Fibroblast of lung (primary cell): ENCODE data around the gene FXYD4. TPM values are rescaled to one million over a fixed set of nuclear protein-coding genes. Genes with fewer than 3 reads are reported as not detected.

Experiments
- DNase-seq, 2 donors: peaks; one replicate each; pipeline versions ENCODE4 v3.0.0 to v3.0.0-alpha.2; 2010; ENCODE audit warnings: low read depth in 2 of 2
- H2AFZ ChIP-seq: 2 replicates; pipeline ENCODE4 v1.5.1; 2012; ENCODE audit warnings: low read length, control low read depth, inconsistent platforms
- H3K27ac ChIP-seq: 2 replicates; pipeline ENCODE4 v1.5.1; 2011; ENCODE audit warnings: low read length, control low read depth; ENCODE audit not compliant: insufficient read depth
- H3K27me3 ChIP-seq: 2 replicates; pipeline ENCODE4 v1.5.1; 2011; ENCODE audit warnings: mild to moderate bottlenecking, low read length; ENCODE audit not compliant: control insufficient read depth, insufficient read depth
- H3K36me3 ChIP-seq: 2 replicates; pipeline ENCODE4 v1.5.1; 2011; ENCODE audit warnings: low read length; ENCODE audit not compliant: control insufficient read depth, insufficient read depth
- H3K4me1 ChIP-seq: 2 replicates; pipeline ENCODE4 v1.5.1; 2011; ENCODE audit warnings: low read length; ENCODE audit not compliant: control insufficient read depth, insufficient read depth; ENCODE audit errors: extremely low read depth
- H3K4me2 ChIP-seq: 2 replicates; pipeline ENCODE4 v1.5.1; 2011; ENCODE audit warnings: low read length, control low read depth; ENCODE audit not compliant: insufficient read depth; ENCODE audit errors: extremely low read depth
- H3K4me3 ChIP-seq, 4 experiments: fragments of 200-600 bp in 1 of 4; sonication (generic) in 1 of 4; replicated peaks in 1 of 4; 2 replicates each; pipeline ENCODE4 v1.5.1; 2011 to 2016; ENCODE audit warnings: low read length in 4 of 4, low read depth in 3 of 4, mild to moderate bottlenecking in 3 of 4, control low read depth in 2 of 4, inconsistent platforms in 1 of 4, mixed read lengths in 1 of 4; ENCODE audit not compliant: insufficient read depth in 1 of 4; ENCODE audit errors: control extremely low read depth in 1 of 4
- H3K79me2 ChIP-seq: 2 replicates; pipeline ENCODE4 v1.5.1; 2012; ENCODE audit warnings: mild to moderate bottlenecking, low read length, inconsistent platforms; ENCODE audit not compliant: control insufficient read depth, insufficient read depth
- H3K9ac ChIP-seq: 2 replicates; pipeline ENCODE4 v1.5.1; 2011; ENCODE audit warnings: mild to moderate bottlenecking, low read length, control low read depth; ENCODE audit not compliant: insufficient read depth
- H3K9me3 ChIP-seq: 2 replicates; pipeline ENCODE4 v1.5.1; 2012; ENCODE audit warnings: low read depth, low read length; ENCODE audit not compliant: control insufficient read depth, insufficient read depth
- H4K20me1 ChIP-seq: 2 replicates; pipeline ENCODE4 v1.5.1; 2011; ENCODE audit warnings: low read length; ENCODE audit not compliant: control insufficient read depth, insufficient read depth; ENCODE audit errors: extremely low read depth
- CTCF ChIP-seq, 2 donors: IDR thresholded peaks in 1 of 2; conservative IDR thresholded peaks in 1 of 2; 1 replicate in 1 of 2; 2 replicates in 1 of 2; pipeline ENCODE4 v1.5.1; 2011 to 2012; ENCODE audit warnings: low read length in 2 of 2, control low read depth in 1 of 2, inconsistent platforms in 1 of 2, low read depth in 1 of 2, mild to moderate bottlenecking in 1 of 2
- EZH2 ChIP-seq: IDR thresholded peaks from 2 replicates; pipeline ENCODE4 v1.5.1; 2012; ENCODE audit warnings: low read length, control low read depth, mild to moderate bottlenecking; ENCODE audit errors: missing control alignments
- polyA plus RNA-seq, 2 donors: library from polyadenylated mRNA; depleted of rRNA in 1 of 2; stranded (reverse) in 1 of 2; unstranded in 1 of 2; fragments of >200 nt; gene quantifications; 2 replicates each; pipeline ENCODE4 v1.2.1, GENCODE V29; 2011 to 2012; ENCODE audit warnings: missing spikeins in 1 of 2
- total RNA-seq: library from RNA; depleted of rRNA; stranded (reverse); fragments of >200 nt; gene quantifications from 2 replicates; pipeline ENCODE4 v1.2.1, GENCODE V29; 2014

Gene FXYD4
- total and polyA plus RNA-seq, 2 donors (not counting 1 experiment from before 2014, with no cell fraction given), result not detected

GRCh38 chr10:43338117-43338516 lies 33.3 kb upstream of the FXYD4 start:
- no peaks in the 10 kb centered on the region for H3K36me3 ChIP-seq
- TF ChIP-seq EZH2 (no peak), CTCF (conservative IDR thresholded peaks at IDR 0.05 in 1 of 2, IDR thresholded peaks at IDR 0.05 in 1 of 2; ENCODE audit: low read depth in 1 of 2, low read length in 2 of 2) (no peak)
- no peaks in the 10 kb centered on the region for H4K20me1 ChIP-seq

GRCh38 chr10:43339136-43339535 lies 32.3 kb upstream of the FXYD4 start:
- Histone ChIP-seq H3K4me1 (no peaks in the 10 kb centered on the region), H3K79me2 (no peaks in the 10 kb centered on the region), H3K9me3 (no peaks in the 10 kb centered on the region), H3K9ac (no peak overlapping the region), H3K4me3 (no peak overlapping the region), H3K27ac (no peak overlapping the region), H3K4me2 (no peak overlapping the region), H4K20me1 (no peaks in the 10 kb centered on the region), H3K27me3 (no peaks in the 10 kb centered on the region), H2AFZ (peak overlapping the region; percentile 26), H3K36me3 (no peaks in the 10 kb centered on the region)
- TF ChIP-seq EZH2 (no peak), CTCF (conservative IDR thresholded peaks at IDR 0.05 in 1 of 2, IDR thresholded peaks at IDR 0.05 in 1 of 2; ENCODE audit: low read depth in 1 of 2, low read length in 2 of 2) (no peak)
- no peak for DNase-seq

More at GRCh38 chr10:43338117-43338516, 33.3 kb upstream of the FXYD4 start:
- no peak overlapping the region for H2AFZ ChIP-seq
- no peaks in the 10 kb centered on the region for H3K27me3 ChIP-seq
- no peaks in the 10 kb centered on the region for H3K4me1 ChIP-seq
- H3K27ac ChIP-seq, result no peak overlapping the region
- H3K9ac ChIP-seq, result no peak overlapping the region
- H3K79me2 ChIP-seq, result no peaks in the 10 kb centered on the region
- no peak for DNase-seq
- no peaks in the 10 kb centered on the region for H3K9me3 ChIP-seq
- no peak overlapping the region for H3K4me3 ChIP-seq
- no peak overlapping the region for H3K4me2 ChIP-seq

- no peak for DNase-seq
- Histone ChIP-seq H3K9me3 (no peaks in the 10 kb centered on the region), H3K4me1 (no peaks in the 10 kb centered on the region), H3K36me3 (no peaks in the 10 kb centered on the region), H2AFZ (no peak overlapping the region), H3K79me2 (no peaks in the 10 kb centered on the region), H3K9ac (no peak overlapping the region), H3K27ac (no peak overlapping the region), H3K27me3 (no peaks in the 10 kb centered on the region), H3K4me2 (no peak overlapping the region), H3K4me3 (no peak overlapping the region), H4K20me1 (no peaks in the 10 kb centered on the region)
- TF ChIP-seq CTCF (conservative IDR thresholded peaks at IDR 0.05 in 1 of 2, IDR thresholded peaks at IDR 0.05 in 1 of 2; ENCODE audit: low read depth in 1 of 2, low read length in 2 of 2) (no peak), EZH2 (no peak)
Measured at GRCh38 chr10:43340101-43340500, 31.3 kb upstream of the FXYD4 start.
